ENCODE measurements around the gene KCNV2. TPM values are rescaled to one million over a fixed set of nuclear protein-coding genes. Genes with fewer than 3 reads are reported as not detected.
A peak's percentile ranks its signal among the peaks of the same experiment; 100 is the strongest.

Gene KCNV2
- total RNA-seq, 2 experiments from 2014 or later, result not detected

GRCh38 chr9:2727374-2727773 is 10.1 kb downstream of the KCNV2 start:
- ChIA-PET POLR2A (interaction anchor here (0.6 kb wide), 1 partner anchor 11 kb away, joined by 3 read pairs; no protein-coding TSS in a partner anchor), CTCF (ENCODE audit: unreplicated experiment) (interaction anchor here (0.7 kb wide), 1 partner anchor 8 kb away, joined by 10 read pairs; no protein-coding TSS in a partner anchor)
- Histone ChIP-seq H3K9me2 (ENCODE audit: insufficient read depth, low read length) (no peaks in the 10 kb centered on the region), H2AFZ (ENCODE audit: low read length) (no peak overlapping the region), H3K79me2 (ENCODE audit: insufficient read depth, low read depth, low read length) (no peaks in the 10 kb centered on the region), H3K4me2 (ENCODE audit: low read length) (no peak overlapping the region), H3K4me3 (ENCODE audit: low read depth, low read length, poor library complexity, severe bottlenecking) (no peak overlapping the region), H3K9me3 (ENCODE audit: low read length) (no peaks in the 10 kb centered on the region), H3K27ac (ENCODE audit: low read depth, low read length, poor library complexity, severe bottlenecking) (no peak overlapping the region), H3K4me1 (ENCODE audit: insufficient read depth, low read length, poor library complexity, severe bottlenecking) (peaks cover 7% of the 10 kb centered on the region), H4K20me1 (ENCODE audit: insufficient read depth, low read length) (no peaks in the 10 kb centered on the region), H3K36me3 (ENCODE audit: insufficient read depth, low read length) (no peaks in the 10 kb centered on the region)
- BruUV-seq (replicated peaks), result no TSS peak
- TF ChIP-seq CTCF (conservative IDR thresholded peaks at IDR 0.05; ENCODE audit: low read length), result no peak
- TF ChIP-seq EZH2phosphoT487 (IDR thresholded peaks at IDR 0.05; ENCODE audit: borderline replicate concordance, low read depth, low read length), result no peak
- no peak for DNase-seq (ENCODE audit: low spot score)
- intact Hi-C loops (cut with micrococcal nuclease; ENCODE audit: unreplicated experiment), result loop anchor here (10.0 kb wide), 1 partner anchor 493 kb away; no protein-coding TSS in a partner anchor

- DNase-seq (ENCODE audit: low spot score), result peak; percentile 52
- intact Hi-C loops (cut with micrococcal nuclease; ENCODE audit: unreplicated experiment), result loop anchor here (10.0 kb wide), 1 partner anchor 493 kb away; no protein-coding TSS in a partner anchor
- CTCF ChIA-PET (ENCODE audit: unreplicated experiment), result interaction anchor here (0.5 to 0.9 kb wide), 3 partner anchors 9 to 469 kb away, joined by 3 to 10 read pairs (median 4); no protein-coding TSS in a partner anchor
- H3K27ac ChIP-seq (ENCODE audit: low read depth, low read length, poor library complexity, severe bottlenecking), result no peak overlapping the region
- H3K9me2 ChIP-seq (ENCODE audit: insufficient read depth, low read length), result no peaks in the 10 kb centered on the region
- peaks cover 7% of the 10 kb centered on the region for H3K4me1 ChIP-seq (ENCODE audit: insufficient read depth, low read length, poor library complexity, severe bottlenecking)
- BruUV-seq (replicated peaks), result no TSS peak
- no peaks in the 10 kb centered on the region for H3K36me3 ChIP-seq (ENCODE audit: insufficient read depth, low read length)
- no peak overlapping the region for H3K4me2 ChIP-seq (ENCODE audit: low read length)
- no peaks in the 10 kb centered on the region for H4K20me1 ChIP-seq (ENCODE audit: insufficient read depth, low read length)
- no peak overlapping the region for H3K4me3 ChIP-seq (ENCODE audit: low read depth, low read length, poor library complexity, severe bottlenecking)
- POLR2A ChIA-PET, result no interaction called here
- no peak overlapping the region for H2AFZ ChIP-seq (ENCODE audit: low read length)
- TF ChIP-seq CTCF (conservative IDR thresholded peaks at IDR 0.05; ENCODE audit: low read length) (peak; percentile 75), EZH2phosphoT487 (IDR thresholded peaks at IDR 0.05; ENCODE audit: borderline replicate concordance, low read depth, low read length) (no peak)
- no peaks in the 10 kb centered on the region for H3K79me2 ChIP-seq (ENCODE audit: insufficient read depth, low read depth, low read length)
- H3K9me3 ChIP-seq (ENCODE audit: low read length), result no peaks in the 10 kb centered on the region
Observed at GRCh38 chr9:2727966-2728613, 10.8 kb downstream of the KCNV2 start.

GRCh38 chr9:2729003-2729402 is 11.7 kb downstream of the KCNV2 start:
- Histone ChIP-seq H3K9me2 (ENCODE audit: insufficient read depth, low read length) (no peaks in the 10 kb centered on the region), H3K79me2 (ENCODE audit: insufficient read depth, low read depth, low read length) (no peaks in the 10 kb centered on the region), H4K20me1 (ENCODE audit: insufficient read depth, low read length) (no peaks in the 10 kb centered on the region), H3K4me3 (ENCODE audit: low read depth, low read length, poor library complexity, severe bottlenecking) (no peak overlapping the region), H3K9me3 (ENCODE audit: low read length) (no peaks in the 10 kb centered on the region), H3K4me2 (ENCODE audit: low read length) (no peak overlapping the region), H2AFZ (ENCODE audit: low read length) (no peak overlapping the region), H3K36me3 (ENCODE audit: insufficient read depth, low read length) (peaks cover 3% of the 10 kb centered on the region; the same call in 1 of the 2 replicates), H3K4me1 (ENCODE audit: insufficient read depth, low read length, poor library complexity, severe bottlenecking) (peaks cover 7% of the 10 kb centered on the region), H3K27ac (ENCODE audit: low read depth, low read length, poor library complexity, severe bottlenecking) (no peak overlapping the region)
- CTCF ChIA-PET (ENCODE audit: unreplicated experiment), result no interaction called here
- TF ChIP-seq CTCF (conservative IDR thresholded peaks at IDR 0.05; ENCODE audit: low read length) (no peak), EZH2phosphoT487 (IDR thresholded peaks at IDR 0.05; ENCODE audit: borderline replicate concordance, low read depth, low read length) (no peak)
- intact Hi-C loops (cut with micrococcal nuclease; ENCODE audit: unreplicated experiment), result loop anchor here (10.0 kb wide), 1 partner anchor 494 kb away; no protein-coding TSS in a partner anchor
- no TSS peak for BruUV-seq (replicated peaks)
- POLR2A ChIA-PET, result interaction anchor here (1.0 kb wide), 2 partner anchors 13 to 15 kb away, joined by 3 to 5 read pairs; no protein-coding TSS in a partner anchor
- no peak for DNase-seq (ENCODE audit: low spot score)
